ENCODE data around the gene DGKD. TPM values are rescaled to one million over a fixed set of nuclear protein-coding genes. Genes with fewer than 3 reads are reported as not detected.
"Not testable (repeated sequence)": the region's sequence is repeated elsewhere in the genome, so short reads cannot be mapped to it uniquely, and the experiment has no call there.

The DGKD gene
- total RNA-seq, 1 donor from 2014 or later: 72.5 TPM

GRCh38 chr2:233331536-233331935, 22.8 kb upstream of the DGKD start:
- TF ChIP-seq CTCF (conservative IDR thresholded peaks at IDR 0.05): no peak
- no peak for DNase-seq (ENCODE audit: extremely low spot score, unreplicated experiment)
- H3K27me3 Mint-ChIP-seq: peaks cover 21% of the 10 kb centered on the region
- H3K27ac Mint-ChIP-seq: no peak overlapping the region
- H3K4me1 Mint-ChIP-seq (ENCODE audit: unreplicated experiment): peaks cover 7% of the 10 kb centered on the region
- no peak overlapping the region for H3K4me3 Mint-ChIP-seq
- no peaks in the 10 kb centered on the region for H3K9me3 Mint-ChIP-seq
- no peaks in the 10 kb centered on the region for H3K36me3 Mint-ChIP-seq

GRCh38 chr2:233332125-233332524, 22.2 kb upstream of the DGKD start:
- Mint-ChIP-seq H3K4me3 (no peak overlapping the region), H3K36me3 (no peaks in the 10 kb centered on the region), H3K4me1 (ENCODE audit: unreplicated experiment) (peaks cover 7% of the 10 kb centered on the region), H3K27me3 (peaks cover 19% of the 10 kb centered on the region), H3K9me3 (no peaks in the 10 kb centered on the region), H3K27ac (no peak overlapping the region)
- no peak for TF ChIP-seq CTCF (conservative IDR thresholded peaks at IDR 0.05)
- no peak for DNase-seq (ENCODE audit: extremely low spot score, unreplicated experiment)

GRCh38 chr2:233334915-233335314, 19.4 kb upstream of the DGKD start:
- H3K4me1 Mint-ChIP-seq (ENCODE audit: unreplicated experiment): peaks cover 7% of the 10 kb centered on the region
- no peak overlapping the region for H3K4me3 Mint-ChIP-seq
- no peak for DNase-seq (ENCODE audit: extremely low spot score, unreplicated experiment)
- H3K9me3 Mint-ChIP-seq: no peaks in the 10 kb centered on the region
- H3K27me3 Mint-ChIP-seq: peaks cover 29% of the 10 kb centered on the region
- TF ChIP-seq CTCF (conservative IDR thresholded peaks at IDR 0.05): no peak
- no peaks in the 10 kb centered on the region for H3K36me3 Mint-ChIP-seq
- no peak overlapping the region for H3K27ac Mint-ChIP-seq

GRCh38 chr2:233336091-233336490, 18.2 kb upstream of the DGKD start:
- not testable (repeated sequence) for DNase-seq (ENCODE audit: extremely low spot score, unreplicated experiment); H3K4me1 Mint-ChIP-seq (ENCODE audit: unreplicated experiment); H3K36me3 Mint-ChIP-seq; H3K27ac Mint-ChIP-seq; H3K9me3 Mint-ChIP-seq; H3K4me3 Mint-ChIP-seq
- H3K27me3 Mint-ChIP-seq: peaks cover 27% of the 10 kb centered on the region

- H3K36me3 Mint-ChIP-seq: no peaks in the 10 kb centered on the region
Observed at GRCh38 chr2:233336541-233336940, 17.8 kb upstream of the DGKD start.

GRCh38 chr2:233338046-233338445, 16.2 kb upstream of the DGKD start:
- Mint-ChIP-seq H3K36me3 (no peaks in the 10 kb centered on the region), H3K27me3 (peaks cover 27% of the 10 kb centered on the region), H3K27ac (no peak overlapping the region), H3K4me3 (no peak overlapping the region), H3K4me1 (ENCODE audit: unreplicated experiment) (no peaks in the 10 kb centered on the region), H3K9me3 (no peaks in the 10 kb centered on the region)
- TF ChIP-seq CTCF (conservative IDR thresholded peaks at IDR 0.05): no peak
- no peak for DNase-seq (ENCODE audit: extremely low spot score, unreplicated experiment)

More at GRCh38 chr2:233336541-233336940, 17.8 kb upstream of the DGKD start:
- TF ChIP-seq CTCF (conservative IDR thresholded peaks at IDR 0.05): no peak
- Mint-ChIP-seq H3K4me1 (ENCODE audit: unreplicated experiment) (peaks cover 7% of the 10 kb centered on the region), H3K9me3 (no peaks in the 10 kb centered on the region), H3K27me3 (peaks cover 30% of the 10 kb centered on the region), H3K4me3 (no peak overlapping the region), H3K27ac (no peak overlapping the region)
- DNase-seq (ENCODE audit: extremely low spot score, unreplicated experiment): no peak
